MCF 10A (cell line): ENCODE results near the gene GRM7. TPM values are rescaled to one million over a fixed set of nuclear protein-coding genes. Genes with fewer than 3 reads are reported as not detected.

ENCODE experiments used
- BruUV-seq: library from RNA; stranded (reverse); fragments of 400-500 nt; replicated peaks from 2 replicates; lab custom pipeline; 2021; lab: Mats Ljungman, UMichigan
- CTCF ChIA-PET: fragments of 300-600 bp; sonication (Branson Sonifier 250); formaldehyde crosslinking; extraction: SDS; loops from one replicate; lab custom pipeline; 2021; ENCODE audit warnings: antibody characterized with exemption, inconsistent platforms; lab: Yijun Ruan, JAX
- POLR2A ChIA-PET: fragments of 300-600, 350-650 bp; sonication (Branson Sonifier 250); formaldehyde crosslinking; extraction: SDS; loops from one replicate; lab custom pipeline; 2020; ENCODE audit warnings: antibody characterized with exemption, inconsistent platforms; lab: Yijun Ruan, JAX
- DNase-seq: peaks from one replicate; pipeline ENCODE4 v3.0.0-alpha.2; 2018; ENCODE audit not compliant: unreplicated experiment
- H3K27ac Mint-ChIP-seq: one replicate; pipeline ENCODE4 v1.8.0; 2022; ENCODE audit warnings: mild to moderate bottlenecking, low read depth, mixed read lengths; ENCODE audit not compliant: unreplicated experiment
- H3K27me3 Mint-ChIP-seq: one replicate; pipeline ENCODE4 v1.8.0; 2022; ENCODE audit warnings: mixed read lengths; ENCODE audit not compliant: insufficient read depth, unreplicated experiment
- H3K36me3 Mint-ChIP-seq: one replicate; pipeline ENCODE4 v1.8.0; 2022; ENCODE audit warnings: mild to moderate bottlenecking, moderate library complexity, mixed read lengths; ENCODE audit not compliant: insufficient read depth, unreplicated experiment
- H3K4me1 Mint-ChIP-seq: one replicate; pipeline ENCODE4 v1.8.0; 2022; ENCODE audit warnings: mixed read lengths; ENCODE audit not compliant: insufficient read depth, unreplicated experiment
- H3K4me3 Mint-ChIP-seq: one replicate; pipeline ENCODE4 v1.8.0; 2022; ENCODE audit warnings: mild to moderate bottlenecking, moderate library complexity, mixed read lengths; ENCODE audit not compliant: unreplicated experiment
- H3K9me3 Mint-ChIP-seq: one replicate; pipeline ENCODE4 v1.8.0; 2022; ENCODE audit warnings: mixed read lengths; ENCODE audit not compliant: unreplicated experiment
- intact Hi-C: fragments of 100-400 bp; cut with micrococcal nuclease; formaldehyde crosslinking; loops from 2 replicates; pipeline ENCODE4 v1.14.1; 2022
- total RNA-seq: library from RNA; stranded (reverse); gene quantifications from 2 replicates; pipeline ENCODE4 v1.2.3, GENCODE V29; 2022
- TF ChIP-seq, protein P1 (sequence below): fragments of 200-600 bp; IDR thresholded peaks from one replicate; pipeline ENCODE4 v1.8.0; 2022; ENCODE audit warnings: antibody characterized with exemption, mild to moderate bottlenecking; ENCODE audit not compliant: unreplicated experiment

Gene GRM7
- total RNA-seq, 1 experiment from 2014 or later = not detected

GRCh38 chr3:7760718-7761117 lies 899.8 kb downstream of the GRM7 start:
- no TSS peak for BruUV-seq
- CTCF ChIA-PET = interaction anchor here (0.6 kb wide), 1 partner anchor 231 kb away, joined by 4 read pairs; no protein-coding TSS in a partner anchor

DNA sequence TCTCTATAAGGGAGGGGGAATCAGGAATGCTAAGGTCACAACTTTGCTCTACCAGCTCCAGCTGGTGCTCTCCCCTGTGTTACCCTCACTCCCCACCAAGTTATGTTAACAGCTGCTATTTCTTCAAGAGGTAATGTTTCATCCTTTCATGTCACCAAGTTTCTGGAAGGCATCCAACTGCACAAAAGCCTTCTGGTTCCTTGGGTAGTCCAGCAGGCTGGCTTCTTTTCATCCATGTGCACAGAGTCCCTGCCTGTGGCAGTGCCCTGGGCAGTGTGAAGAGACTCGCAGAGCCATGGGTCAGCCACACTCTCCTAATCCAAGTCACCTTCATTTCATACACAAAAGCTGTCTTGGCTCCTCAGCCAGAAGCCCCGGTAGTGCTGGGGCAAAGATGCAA lies 903.2 kb downstream of the GRM7 start:
- H3K36me3 Mint-ChIP-seq = no peaks in the 10 kb centered on the region
- no peaks in the 10 kb centered on the region for H3K4me1 Mint-ChIP-seq
- CTCF ChIA-PET = no interaction called here
- no peaks in the 10 kb centered on the region for H3K9me3 Mint-ChIP-seq
- POLR2A ChIA-PET = no interaction called here
- TF ChIP-seq, protein P1, sequence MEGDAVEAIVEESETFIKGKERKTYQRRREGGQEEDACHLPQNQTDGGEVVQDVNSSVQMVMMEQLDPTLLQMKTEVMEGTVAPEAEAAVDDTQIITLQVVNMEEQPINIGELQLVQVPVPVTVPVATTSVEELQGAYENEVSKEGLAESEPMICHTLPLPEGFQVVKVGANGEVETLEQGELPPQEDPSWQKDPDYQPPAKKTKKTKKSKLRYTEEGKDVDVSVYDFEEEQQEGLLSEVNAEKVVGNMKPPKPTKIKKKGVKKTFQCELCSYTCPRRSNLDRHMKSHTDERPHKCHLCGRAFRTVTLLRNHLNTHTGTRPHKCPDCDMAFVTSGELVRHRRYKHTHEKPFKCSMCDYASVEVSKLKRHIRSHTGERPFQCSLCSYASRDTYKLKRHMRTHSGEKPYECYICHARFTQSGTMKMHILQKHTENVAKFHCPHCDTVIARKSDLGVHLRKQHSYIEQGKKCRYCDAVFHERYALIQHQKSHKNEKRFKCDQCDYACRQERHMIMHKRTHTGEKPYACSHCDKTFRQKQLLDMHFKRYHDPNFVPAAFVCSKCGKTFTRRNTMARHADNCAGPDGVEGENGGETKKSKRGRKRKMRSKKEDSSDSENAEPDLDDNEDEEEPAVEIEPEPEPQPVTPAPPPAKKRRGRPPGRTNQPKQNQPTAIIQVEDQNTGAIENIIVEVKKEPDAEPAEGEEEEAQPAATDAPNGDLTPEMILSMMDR = no peak
- no TSS peak for BruUV-seq
- no peaks in the 10 kb centered on the region for H3K27me3 Mint-ChIP-seq
- intact Hi-C loops = no loop called here
- no peak for DNase-seq
- H3K4me3 Mint-ChIP-seq = no peak overlapping the region
- no peak overlapping the region for H3K27ac Mint-ChIP-seq

More at GRCh38 chr3:7760718-7761117, 899.8 kb downstream of the GRM7 start:
- POLR2A ChIA-PET = no interaction called here
- intact Hi-C loops = no loop called here
- Mint-ChIP-seq H3K27ac (no peak overlapping the region), H3K27me3 (no peaks in the 10 kb centered on the region), H3K9me3 (no peaks in the 10 kb centered on the region), H3K36me3 (no peaks in the 10 kb centered on the region), H3K4me1 (no peaks in the 10 kb centered on the region), H3K4me3 (no peak overlapping the region)
- TF ChIP-seq, protein P1 = no peak
- DNase-seq = no peak

DNA sequence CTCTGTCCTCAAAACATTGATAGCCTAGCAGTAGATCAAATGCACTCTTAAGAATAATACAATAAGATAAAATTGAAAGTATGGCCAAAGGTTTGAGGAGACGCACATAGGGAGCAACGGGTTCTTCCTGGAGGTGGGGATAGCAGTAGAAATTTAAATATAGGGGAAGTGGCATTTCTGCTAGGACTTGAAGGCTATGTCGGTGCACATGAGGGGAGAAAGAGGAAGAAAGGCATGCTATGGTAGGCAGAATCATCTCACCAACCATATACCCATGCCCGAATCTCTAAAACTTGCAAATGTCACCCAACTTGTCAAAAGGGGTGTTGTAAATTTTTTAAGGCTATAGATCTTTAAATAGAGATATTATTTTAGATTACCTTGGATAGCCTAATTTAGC lies 905.6 kb downstream of the GRM7 start:
- Mint-ChIP-seq H3K9me3 (no peaks in the 10 kb centered on the region), H3K27me3 (no peaks in the 10 kb centered on the region), H3K4me3 (no peak overlapping the region), H3K4me1 (no peaks in the 10 kb centered on the region), H3K27ac (no peak overlapping the region), H3K36me3 (no peaks in the 10 kb centered on the region)
- CTCF ChIA-PET = no interaction called here
- intact Hi-C loops = no loop called here
- TF ChIP-seq, protein P1 = no peak
- BruUV-seq = no TSS peak
- POLR2A ChIA-PET = no interaction called here
- DNase-seq = no peak

- H3K9me3 Mint-ChIP-seq = no peaks in the 10 kb centered on the region
- H3K36me3 Mint-ChIP-seq = no peaks in the 10 kb centered on the region
- intact Hi-C loops = no loop called here
- CTCF ChIA-PET = interaction anchor here (1.7 kb wide), 1 partner anchor 21 kb away, joined by 5 read pairs; no protein-coding TSS in a partner anchor
- POLR2A ChIA-PET = no interaction called here
- H3K4me1 Mint-ChIP-seq = no peaks in the 10 kb centered on the region
- no peak for DNase-seq
- TF ChIP-seq, protein P1 = no peak
- no peak overlapping the region for H3K27ac Mint-ChIP-seq
- no TSS peak for BruUV-seq
- no peaks in the 10 kb centered on the region for H3K27me3 Mint-ChIP-seq
- H3K4me3 Mint-ChIP-seq = no peak overlapping the region
These were observed 918.4 kb downstream of the GRM7 start for GRCh38 chr3:7779331-7779730.
